IPS DF 6.9 (cell line): Measurements from ENCODE around the gene TAB3.
"Not testable (repeated sequence)": the region's sequence is repeated elsewhere in the genome, so short reads cannot be mapped to it uniquely, and the experiment has no call there.

Source experiments
- DNase-seq: peaks from one replicate; pipeline ENCODE4 v3.0.0-alpha.2; 2013; ENCODE audit warnings: low read depth, low spot score
- H3K27ac ChIP-seq: one replicate; pipeline ENCODE4 v1.5.1; 2013; ENCODE audit warnings: low read length, control low read depth
- H3K27me3 ChIP-seq: 2 replicates; pipeline ENCODE4 v1.6.1; 2013; ENCODE audit warnings: mild to moderate bottlenecking, low read length; ENCODE audit not compliant: control insufficient read depth, insufficient read depth
- H3K36me3 ChIP-seq: 2 replicates; pipeline ENCODE4 v1.6.1; 2013; ENCODE audit warnings: low read length; ENCODE audit not compliant: control insufficient read depth, insufficient read depth
- H3K4me1 ChIP-seq: 2 replicates; pipeline ENCODE4 v1.6.1; 2013; ENCODE audit warnings: low read length; ENCODE audit not compliant: control insufficient read depth, insufficient read depth
- H3K4me3 ChIP-seq: 2 replicates; pipeline ENCODE4 v1.5.1; 2013; ENCODE audit warnings: mild to moderate bottlenecking, low read length
- H3K9me3 ChIP-seq: 2 replicates; pipeline ENCODE4 v1.6.1; 2013; ENCODE audit warnings: low read length, inconsistent platforms; ENCODE audit not compliant: control insufficient read depth, insufficient read depth
- WGBS: extraction: QIAGEN DNeasy Blood & Tissue Kit; methylation state at CpG from one replicate; pipeline ENCODE4 v1.1.7; 2013; ENCODE audit warnings: mixed read lengths, missing lambda C conversion rate; ENCODE audit not compliant: insufficient read length, insufficient coverage; 5-methylcytosine and 5-hydroxymethylcytosine counted together

Gene TAB3

GRCh38 chrX:30798810-30799209, 90.2 kb downstream of the TAB3 start:
- WGBS, result no CpG with 5 or more reads among the region's 3 CpGs
- Histone ChIP-seq H3K4me3 (no peak overlapping the region), H3K27ac (no peak overlapping the region), H3K36me3 (no peaks in the 10 kb centered on the region), H3K4me1 (no peaks in the 10 kb centered on the region), H3K27me3 (no peaks in the 10 kb centered on the region), H3K9me3 (no peaks in the 10 kb centered on the region)
- no peak for DNase-seq

- not testable (repeated sequence) for DNase-seq, H3K4me3 ChIP-seq, H3K4me1 ChIP-seq, H3K27me3 ChIP-seq, H3K9me3 ChIP-seq, H3K27ac ChIP-seq, H3K36me3 ChIP-seq
- no CpG with 5 or more reads among the region's 1 CpG for WGBS
These were observed 91.8 kb downstream of the TAB3 start for GRCh38 chrX:30797301-30797700.

- no CpG with 5 or more reads among the region's 6 CpGs for WGBS
- H3K36me3 ChIP-seq, result no peaks in the 10 kb centered on the region
These were observed 92.8 kb downstream of the TAB3 start for GRCh38 chrX:30795981-30796958.

GRCh38 chrX:30794497-30794896, 94.6 kb downstream of the TAB3 start:
- H3K27ac ChIP-seq, result no peak overlapping the region
- no peaks in the 10 kb centered on the region for H3K36me3 ChIP-seq
- H3K27me3 ChIP-seq, result no peaks in the 10 kb centered on the region
- no CpG with 5 or more reads among the region's 2 CpGs for WGBS
- no peaks in the 10 kb centered on the region for H3K9me3 ChIP-seq
- no peak for DNase-seq
- H3K4me3 ChIP-seq, result no peak overlapping the region
- H3K4me1 ChIP-seq, result no peaks in the 10 kb centered on the region

More at GRCh38 chrX:30795981-30796958, 92.8 kb downstream of the TAB3 start:
- no peaks in the 10 kb centered on the region for H3K27me3 ChIP-seq
- H3K27ac ChIP-seq, result no peak overlapping the region
- no peaks in the 10 kb centered on the region for H3K4me1 ChIP-seq
- no peak for DNase-seq
- H3K4me3 ChIP-seq, result no peak overlapping the region
- no peaks in the 10 kb centered on the region for H3K9me3 ChIP-seq

GRCh38 chrX:30793767-30794103, 95.3 kb downstream of the TAB3 start:
- no peaks in the 10 kb centered on the region for H3K4me1 ChIP-seq
- H3K9me3 ChIP-seq, result no peaks in the 10 kb centered on the region
- H3K36me3 ChIP-seq, result no peaks in the 10 kb centered on the region
- no peak overlapping the region for H3K27ac ChIP-seq
- WGBS, result no CpG with 5 or more reads among the region's 1 CpG
- DNase-seq, result no peak
- no peak overlapping the region for H3K4me3 ChIP-seq
- H3K27me3 ChIP-seq, result no peaks in the 10 kb centered on the region

- H3K4me1 ChIP-seq, result no peaks in the 10 kb centered on the region
- no peaks in the 10 kb centered on the region for H3K27me3 ChIP-seq
- no CpG with 5 or more reads among the region's 3 CpGs for WGBS
- no peaks in the 10 kb centered on the region for H3K36me3 ChIP-seq
- H3K9me3 ChIP-seq, result no peaks in the 10 kb centered on the region
- no peak overlapping the region for H3K4me3 ChIP-seq
- no peak overlapping the region for H3K27ac ChIP-seq
- DNase-seq, result no peak
These were observed 95.8 kb downstream of the TAB3 start for GRCh38 chrX:30793075-30793766.

- Histone ChIP-seq H3K4me1 (no peaks in the 10 kb centered on the region), H3K4me3 (no peak overlapping the region), H3K27me3 (no peaks in the 10 kb centered on the region), H3K27ac (no peak overlapping the region), H3K36me3 (no peaks in the 10 kb centered on the region), H3K9me3 (no peaks in the 10 kb centered on the region)
- no peak for DNase-seq
- WGBS, result no CpG with 5 or more reads among the region's 8 CpGs
These were observed 97.5 kb downstream of the TAB3 start for GRCh38 chrX:30791296-30792278.

GRCh38 chrX:30787012-30787411, 102.0 kb downstream of the TAB3 start:
- Histone ChIP-seq H3K27ac (no peak overlapping the region), H3K36me3 (no peaks in the 10 kb centered on the region), H3K4me1 (no peaks in the 10 kb centered on the region), H3K27me3 (no peaks in the 10 kb centered on the region), H3K9me3 (no peaks in the 10 kb centered on the region), H3K4me3 (no peak overlapping the region)
- WGBS, result no CpG with 5 or more reads among the region's 9 CpGs
- no peak for DNase-seq

- H3K27ac ChIP-seq, result no peak overlapping the region
- no peaks in the 10 kb centered on the region for H3K27me3 ChIP-seq
- DNase-seq, result no peak
- H3K4me1 ChIP-seq, result no peaks in the 10 kb centered on the region
- H3K36me3 ChIP-seq, result no peaks in the 10 kb centered on the region
- H3K4me3 ChIP-seq, result no peak overlapping the region
- H3K9me3 ChIP-seq, result no peaks in the 10 kb centered on the region
These were observed 102.7 kb downstream of the TAB3 start for GRCh38 chrX:30786374-30786773.
